Testis (tissue), 2 donors: Measurements from ENCODE around the gene ABCC12.

ENCODE experiments used
- CTCF ChIP-seq, 3 experiments: fragments of 450-650 bp in 2 of 3; fragments of 200-600 bp in 1 of 3; sonication (generic) in 1 of 3; IDR thresholded peaks; one replicate each; pipeline ENCODE4 v1.5.1; 2016 to 2019; ENCODE audit warnings: antibody characterized with exemption in 3 of 3, mild to moderate bottlenecking in 2 of 3, moderate library complexity in 1 of 3
- POLR2A ChIP-seq: fragments of 450-650 bp; IDR thresholded peaks from one replicate; pipeline ENCODE4 v1.6.1; 2017; ENCODE audit warnings: antibody characterized with exemption, mild to moderate bottlenecking, moderate library complexity

GRCh38 chr16:48161906-48162305 lies 6.1 kb upstream of the ABCC12 start:
- no peak for TF ChIP-seq CTCF (IDR thresholded peaks at IDR 0.05)
- no peak for TF ChIP-seq POLR2A
